ENCODE measurements around the gene SEMA3G. TPM values are rescaled to one million over a fixed set of nuclear protein-coding genes. Genes with fewer than 3 reads are reported as not detected.

SEMA3G gene
- total and polyA plus RNA-seq, 2 donors (not counting 1 experiment from before 2014, with no cell fraction given), result 0.02 to 0.17 TPM

GRCh38 chr3:52487050-52487787 is 42.3 kb upstream of the SEMA3G start:
- no peak overlapping the region for H2AFZ ChIP-seq (ENCODE audit: low read length)
- TF ChIP-seq CTCF (conservative IDR thresholded peaks at IDR 0.05 in 1 of 2, IDR thresholded peaks at IDR 0.05 in 1 of 2; ENCODE audit: low read depth in 1 of 2, low read length in 2 of 2), result no peak
- TF ChIP-seq EZH2 (IDR thresholded peaks at IDR 0.05; ENCODE audit: low read length, missing control alignments), result no peak
- no peak overlapping the region for H3K4me3 ChIP-seq (replicated peaks in 1 of 4; ENCODE audit: control extremely low read depth in 1 of 4, insufficient read depth in 1 of 4, low read depth in 3 of 4, low read length in 4 of 4)
- H3K36me3 ChIP-seq (ENCODE audit: control insufficient read depth, insufficient read depth, low read length), result peaks cover 60% of the 10 kb centered on the region
- no peaks in the 10 kb centered on the region for H4K20me1 ChIP-seq (ENCODE audit: control insufficient read depth, extremely low read depth, insufficient read depth, low read length)
- H3K9me3 ChIP-seq (ENCODE audit: control insufficient read depth, insufficient read depth, low read depth, low read length), result no peaks in the 10 kb centered on the region
- H3K27ac ChIP-seq (ENCODE audit: insufficient read depth, low read length), result no peak overlapping the region
- no peak for DNase-seq (ENCODE audit: low read depth in 2 of 2)
- no peaks in the 10 kb centered on the region for H3K79me2 ChIP-seq (ENCODE audit: control insufficient read depth, insufficient read depth, low read length)
- H3K9ac ChIP-seq (ENCODE audit: insufficient read depth, low read length), result no peak overlapping the region
- no peaks in the 10 kb centered on the region for H3K27me3 ChIP-seq (ENCODE audit: control insufficient read depth, insufficient read depth, low read length)
- H3K4me2 ChIP-seq (ENCODE audit: extremely low read depth, insufficient read depth, low read length), result no peak overlapping the region
- peaks cover 20% of the 10 kb centered on the region for H3K4me1 ChIP-seq (ENCODE audit: control insufficient read depth, extremely low read depth, insufficient read depth, low read length)

GRCh38 chr3:52484680-52485461 is 40.0 kb upstream of the SEMA3G start:
- Histone ChIP-seq H4K20me1 (ENCODE audit: control insufficient read depth, extremely low read depth, insufficient read depth, low read length) (no peaks in the 10 kb centered on the region), H3K36me3 (ENCODE audit: control insufficient read depth, insufficient read depth, low read length) (peaks cover 60% of the 10 kb centered on the region), H3K4me3 (replicated peaks in 1 of 4; ENCODE audit: control extremely low read depth in 1 of 4, insufficient read depth in 1 of 4, low read depth in 3 of 4, low read length in 4 of 4) (no peak overlapping the region), H3K27me3 (ENCODE audit: control insufficient read depth, insufficient read depth, low read length) (no peaks in the 10 kb centered on the region), H3K79me2 (ENCODE audit: control insufficient read depth, insufficient read depth, low read length) (no peaks in the 10 kb centered on the region), H3K9me3 (ENCODE audit: control insufficient read depth, insufficient read depth, low read depth, low read length) (no peaks in the 10 kb centered on the region), H3K4me1 (ENCODE audit: control insufficient read depth, extremely low read depth, insufficient read depth, low read length) (peaks cover 17% of the 10 kb centered on the region), H3K27ac (ENCODE audit: insufficient read depth, low read length) (no peak overlapping the region), H2AFZ (ENCODE audit: low read length) (no peak overlapping the region), H3K9ac (ENCODE audit: insufficient read depth, low read length) (no peak overlapping the region), H3K4me2 (ENCODE audit: extremely low read depth, insufficient read depth, low read length) (no peak overlapping the region)
- no peak for TF ChIP-seq CTCF (conservative IDR thresholded peaks at IDR 0.05 in 1 of 2, IDR thresholded peaks at IDR 0.05 in 1 of 2; ENCODE audit: low read depth in 1 of 2, low read length in 2 of 2)
- TF ChIP-seq EZH2 (IDR thresholded peaks at IDR 0.05; ENCODE audit: low read length, missing control alignments), result no peak
- no peak for DNase-seq (ENCODE audit: low read depth in 2 of 2)

- Histone ChIP-seq H3K9ac (ENCODE audit: insufficient read depth, low read length) (no peak overlapping the region), H3K36me3 (ENCODE audit: control insufficient read depth, insufficient read depth, low read length) (peaks cover 52% of the 10 kb centered on the region)
These were observed 38.9 kb upstream of the SEMA3G start for GRCh38 chr3:52483577-52484381.

More at GRCh38 chr3:52483577-52484381, 38.9 kb upstream of the SEMA3G start:
- peak overlapping the region; percentile 61 for H3K27ac ChIP-seq (ENCODE audit: insufficient read depth, low read length)
- H2AFZ ChIP-seq (ENCODE audit: low read length), result no peak overlapping the region
- no peaks in the 10 kb centered on the region for H3K27me3 ChIP-seq (ENCODE audit: control insufficient read depth, insufficient read depth, low read length)
- H4K20me1 ChIP-seq (ENCODE audit: control insufficient read depth, extremely low read depth, insufficient read depth, low read length), result no peaks in the 10 kb centered on the region
- no peak overlapping the region for H3K4me3 ChIP-seq (replicated peaks in 1 of 4; ENCODE audit: control extremely low read depth in 1 of 4, insufficient read depth in 1 of 4, low read depth in 3 of 4, low read length in 4 of 4)
- H3K9me3 ChIP-seq (ENCODE audit: control insufficient read depth, insufficient read depth, low read depth, low read length), result no peaks in the 10 kb centered on the region
- H3K4me1 ChIP-seq (ENCODE audit: control insufficient read depth, extremely low read depth, insufficient read depth, low read length), result peaks cover 17% of the 10 kb centered on the region
- no peak for TF ChIP-seq EZH2 (IDR thresholded peaks at IDR 0.05; ENCODE audit: low read length, missing control alignments)
- no peak for TF ChIP-seq CTCF (conservative IDR thresholded peaks at IDR 0.05 in 1 of 2, IDR thresholded peaks at IDR 0.05 in 1 of 2; ENCODE audit: low read depth in 1 of 2, low read length in 2 of 2)
- peak overlapping the region; percentile 51 for H3K4me2 ChIP-seq (ENCODE audit: extremely low read depth, insufficient read depth, low read length)
- peak; percentile 67 to 84 for DNase-seq (ENCODE audit: low read depth in 2 of 2)
- H3K79me2 ChIP-seq (ENCODE audit: control insufficient read depth, insufficient read depth, low read length), result no peaks in the 10 kb centered on the region
